Central memory CD8-positive, alpha-beta T cell (primary cell): ENCODE data around the gene EPB41.

ENCODE experiments used
- ATAC-seq: fragments of 150-1000 bp; cut with Tn5 transposase; replicated peaks from 2 replicates; pipeline ENCODE4 v1.10.0; 2022; ENCODE audit warnings: mild to moderate bottlenecking, moderate FRiP score, moderate number of reproducible peaks; ENCODE audit not compliant: poor library complexity, severe bottlenecking; ENCODE audit errors: extremely low read depth
- DNase-seq, 2 donors: peaks; one replicate each; pipeline ENCODE4 v3.0.0; 2021; ENCODE audit warnings: low spot score in 2 of 2
- H3K27ac Mint-ChIP-seq: one replicate; pipeline ENCODE4 v1.8.0; 2022; ENCODE audit warnings: low read depth, mild to moderate bottlenecking, moderate library complexity, mixed read lengths
- H3K27me3 Mint-ChIP-seq: one replicate; pipeline ENCODE4 v1.8.0; 2022; ENCODE audit warnings: mixed read lengths
- H3K36me3 Mint-ChIP-seq: one replicate; pipeline ENCODE4 v1.8.0; 2022; ENCODE audit warnings: mild to moderate bottlenecking, moderate library complexity, mixed read lengths; ENCODE audit not compliant: insufficient read depth
- H3K4me1 Mint-ChIP-seq: one replicate; pipeline ENCODE4 v1.8.0; 2022; ENCODE audit warnings: mixed read lengths
- H3K4me3 Mint-ChIP-seq: one replicate; pipeline ENCODE4 v1.8.0; 2022; ENCODE audit warnings: mild to moderate bottlenecking, moderate library complexity, mixed read lengths
- H3K9me3 Mint-ChIP-seq: one replicate; pipeline ENCODE4 v1.8.0; 2022; ENCODE audit warnings: mixed read lengths

The EPB41 gene

DNA sequence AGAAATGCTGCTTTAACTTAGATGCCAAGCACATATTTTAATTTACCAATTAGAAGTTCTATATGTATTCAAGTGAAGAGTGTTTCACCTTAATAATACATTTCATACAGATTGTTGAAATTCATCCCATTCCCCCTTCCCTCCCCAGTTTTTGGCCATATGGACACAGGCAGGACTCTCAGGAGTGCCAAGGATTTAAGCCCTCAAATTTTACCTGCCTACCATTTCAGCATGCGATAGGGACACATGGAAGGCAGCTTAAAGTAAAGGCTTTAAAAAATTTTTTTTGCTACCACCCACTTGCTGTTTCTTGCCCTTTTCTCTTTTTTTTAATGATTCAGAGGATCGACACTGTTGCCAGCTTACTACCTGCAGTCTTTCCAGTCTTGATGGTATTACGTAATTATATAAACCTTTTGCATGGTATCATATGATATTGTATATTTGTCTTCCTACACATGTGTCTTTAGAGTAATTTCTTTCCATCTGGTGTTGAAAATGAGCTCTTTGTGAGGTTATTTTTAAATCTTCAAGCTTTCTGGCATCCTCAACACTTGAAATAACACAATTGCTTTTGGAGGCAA lies 7.0 kb downstream of the EPB41 start:
- Mint-ChIP-seq H3K27me3 (no peaks in the 10 kb centered on the region), H3K36me3 (peaks cover 7% of the 10 kb centered on the region), H3K4me1 (peaks cover 70% of the 10 kb centered on the region), H3K4me3 (no peak overlapping the region), H3K27ac (no peak overlapping the region), H3K9me3 (no peaks in the 10 kb centered on the region)
- ATAC-seq: no peak
- DNase-seq: no peak

DNA sequence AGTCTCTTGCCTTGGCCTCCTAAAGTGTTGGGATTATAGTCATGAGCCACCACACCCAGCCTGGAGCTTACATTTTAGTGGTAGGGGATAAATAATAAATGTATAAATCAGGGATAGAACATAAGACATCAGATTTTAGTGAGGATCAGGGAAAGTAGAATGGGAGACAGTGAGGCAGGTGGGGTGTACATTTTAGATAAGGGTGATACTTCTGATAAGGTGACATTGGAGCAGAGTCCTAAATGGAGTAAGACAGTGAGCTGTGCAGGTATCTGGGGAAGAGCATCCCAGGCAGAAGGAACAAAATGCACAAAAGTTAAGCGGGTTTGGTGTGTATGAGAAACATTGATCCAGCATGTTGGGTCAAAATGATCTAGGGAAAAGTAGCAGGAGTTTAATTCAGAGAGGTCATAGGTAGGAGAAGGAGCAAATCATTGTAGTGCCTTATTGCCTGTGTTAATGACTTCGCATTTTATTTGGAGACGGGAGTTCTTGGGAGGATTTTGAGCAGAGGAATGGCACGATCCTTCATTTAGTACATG lies 11.1 kb downstream of the EPB41 start:
- Mint-ChIP-seq H3K36me3 (peaks cover 5% of the 10 kb centered on the region), H3K9me3 (no peaks in the 10 kb centered on the region), H3K4me3 (peak overlapping the region; percentile 34), H3K27me3 (no peaks in the 10 kb centered on the region), H3K27ac (peak overlapping the region; percentile 93), H3K4me1 (peaks cover 58% of the 10 kb centered on the region)
- no peak for DNase-seq
- no peak for ATAC-seq

- peak overlapping the region; percentile 46 for H3K4me3 Mint-ChIP-seq
- H3K9me3 Mint-ChIP-seq: no peaks in the 10 kb centered on the region
- peak overlapping the region; percentile 93 for H3K27ac Mint-ChIP-seq
- ATAC-seq: peak; percentile 92
- peak in 1 of 2 donors; percentile 60 for DNase-seq
- peaks cover 52% of the 10 kb centered on the region for H3K4me1 Mint-ChIP-seq
- H3K27me3 Mint-ChIP-seq: no peaks in the 10 kb centered on the region
- H3K36me3 Mint-ChIP-seq: peaks cover 5% of the 10 kb centered on the region
These were observed 12.4 kb downstream of the EPB41 start for GRCh38 chr1:28926629-28927265.

- H3K27ac Mint-ChIP-seq: peak overlapping the region; percentile 93
- H3K27me3 Mint-ChIP-seq: no peaks in the 10 kb centered on the region
- ATAC-seq (no peak), DNase-seq (no peak)
- no peaks in the 10 kb centered on the region for H3K9me3 Mint-ChIP-seq
- peak overlapping the region; percentile 46 for H3K4me3 Mint-ChIP-seq
- peaks cover 5% of the 10 kb centered on the region for H3K36me3 Mint-ChIP-seq
- peaks cover 52% of the 10 kb centered on the region for H3K4me1 Mint-ChIP-seq
These were observed 12.9 kb downstream of the EPB41 start for GRCh38 chr1:28927266-28927647.

- Mint-ChIP-seq H3K4me3 (peak overlapping the region; percentile 46), H3K27ac (peak overlapping the region; percentile 93), H3K27me3 (no peaks in the 10 kb centered on the region), H3K9me3 (no peaks in the 10 kb centered on the region), H3K36me3 (peaks cover 5% of the 10 kb centered on the region), H3K4me1 (peaks cover 52% of the 10 kb centered on the region)
- DNase-seq (no peak), ATAC-seq (peak; percentile 5)
These were observed 13.4 kb downstream of the EPB41 start for GRCh38 chr1:28927648-28928313.

- no peaks in the 10 kb centered on the region for H3K9me3 Mint-ChIP-seq
- peak overlapping the region; percentile 46 for H3K4me3 Mint-ChIP-seq
- DNase-seq (no peak), ATAC-seq (peak; percentile 58)
- H3K27me3 Mint-ChIP-seq: no peaks in the 10 kb centered on the region
- peaks cover 54% of the 10 kb centered on the region for H3K4me1 Mint-ChIP-seq
- peak overlapping the region; percentile 93 for H3K27ac Mint-ChIP-seq
- H3K36me3 Mint-ChIP-seq: peaks cover 2% of the 10 kb centered on the region
These were observed 14.1 kb downstream of the EPB41 start for GRCh38 chr1:28928314-28928941.

- peak overlapping the region; percentile 94 for H3K27ac Mint-ChIP-seq
- H3K9me3 Mint-ChIP-seq: no peaks in the 10 kb centered on the region
- peak overlapping the region; percentile 48 for H3K4me3 Mint-ChIP-seq
- no peaks in the 10 kb centered on the region for H3K27me3 Mint-ChIP-seq
- no peaks in the 10 kb centered on the region for H3K36me3 Mint-ChIP-seq
- H3K4me1 Mint-ChIP-seq: peaks cover 62% of the 10 kb centered on the region
- no peak for DNase-seq
- peak; percentile 72 for ATAC-seq
These were observed 18.9 kb downstream of the EPB41 start for GRCh38 chr1:28933277-28933676.

DNA sequence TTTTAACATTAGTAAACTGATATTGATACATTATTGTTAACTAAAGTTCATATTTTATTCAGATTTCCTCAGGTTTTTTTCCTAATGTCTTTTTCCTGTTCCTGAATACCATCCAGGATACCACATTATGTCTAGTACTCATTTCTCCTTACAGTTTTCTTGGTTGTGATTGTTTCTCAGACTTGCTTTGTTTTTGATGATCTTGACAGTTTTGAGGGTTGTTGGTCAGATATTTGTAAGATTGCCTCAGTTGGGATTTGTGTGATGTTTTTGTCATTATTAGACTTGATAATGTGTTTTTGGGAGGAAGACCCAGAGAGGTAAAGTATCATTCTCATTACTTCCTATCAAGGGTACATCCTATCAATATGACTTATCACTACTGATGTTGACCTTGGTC lies 19.5 kb downstream of the EPB41 start:
- ATAC-seq (no peak), DNase-seq (no peak)
- Mint-ChIP-seq H3K36me3 (no peaks in the 10 kb centered on the region), H3K9me3 (no peaks in the 10 kb centered on the region), H3K4me1 (peaks cover 58% of the 10 kb centered on the region), H3K27me3 (no peaks in the 10 kb centered on the region), H3K27ac (peak overlapping the region; percentile 94), H3K4me3 (peak overlapping the region; percentile 48)

DNA sequence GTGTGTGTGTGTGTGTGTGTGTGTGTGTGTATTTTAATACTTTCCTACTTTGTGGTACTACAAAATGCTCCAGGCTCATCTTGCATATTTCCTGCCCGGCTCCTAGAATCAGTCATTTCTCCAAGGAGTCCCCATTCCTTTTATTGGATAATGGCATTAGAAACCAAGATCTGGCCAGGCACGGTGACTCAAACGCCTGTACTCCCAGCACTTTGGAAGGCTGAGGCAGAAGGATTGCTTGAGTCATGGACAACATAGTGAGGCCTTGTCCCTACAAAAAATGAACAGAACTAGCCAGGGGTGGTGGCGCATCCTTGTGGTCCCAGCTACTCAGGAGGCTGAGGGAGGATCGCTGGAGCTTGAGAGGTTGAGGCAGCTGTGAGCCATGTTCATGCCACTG lies 20.3 kb downstream of the EPB41 start:
- no peak for ATAC-seq
- H3K27me3 Mint-ChIP-seq: no peaks in the 10 kb centered on the region
- no peaks in the 10 kb centered on the region for H3K9me3 Mint-ChIP-seq
- H3K4me1 Mint-ChIP-seq: peaks cover 62% of the 10 kb centered on the region
- H3K4me3 Mint-ChIP-seq: peak overlapping the region; percentile 48
- DNase-seq: no peak
- H3K36me3 Mint-ChIP-seq: no peaks in the 10 kb centered on the region
- H3K27ac Mint-ChIP-seq: peak overlapping the region; percentile 94

DNA sequence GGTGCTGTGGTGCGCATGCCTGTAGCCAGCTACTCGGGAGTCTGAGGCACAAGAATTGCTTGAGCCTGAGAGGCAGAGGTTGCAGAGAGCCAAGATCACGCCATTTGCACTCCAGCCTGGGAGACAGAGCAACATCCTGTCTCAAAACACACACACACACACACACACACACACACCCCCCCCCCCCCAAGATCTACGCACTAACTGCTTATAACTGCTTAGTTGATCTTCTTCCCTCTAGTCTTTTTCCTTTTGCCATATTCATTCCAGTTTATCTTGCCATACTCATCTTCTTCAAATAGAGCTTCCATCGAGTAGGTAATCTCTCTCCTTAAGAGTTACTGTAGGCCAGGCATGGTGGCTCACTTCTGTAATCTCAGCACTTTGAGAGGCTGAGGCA lies 20.9 kb downstream of the EPB41 start:
- no peak for ATAC-seq
- peaks cover 62% of the 10 kb centered on the region for H3K4me1 Mint-ChIP-seq
- peak overlapping the region; percentile 94 for H3K27ac Mint-ChIP-seq
- peak overlapping the region; percentile 48 for H3K4me3 Mint-ChIP-seq
- no peak for DNase-seq
- H3K27me3 Mint-ChIP-seq: no peaks in the 10 kb centered on the region
- H3K9me3 Mint-ChIP-seq: no peaks in the 10 kb centered on the region
- no peaks in the 10 kb centered on the region for H3K36me3 Mint-ChIP-seq

DNA sequence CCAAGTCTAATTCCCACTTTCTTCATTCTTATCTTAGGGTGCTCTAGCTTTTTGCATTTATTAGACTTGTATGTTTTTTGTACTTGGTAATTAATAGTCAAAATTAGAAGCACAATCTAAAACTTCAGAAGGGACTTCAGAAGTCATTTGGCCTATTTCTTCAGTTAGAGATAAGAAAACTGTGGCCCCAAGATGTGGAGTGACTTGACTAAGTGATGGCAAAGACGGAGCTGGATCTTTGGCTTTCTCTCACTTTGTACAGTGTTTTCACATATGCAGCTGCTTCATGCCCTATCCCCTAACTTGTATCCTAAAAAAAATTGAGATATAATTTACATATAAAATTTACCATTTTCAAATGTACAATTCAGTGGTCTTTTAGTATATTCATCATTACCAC lies 21.7 kb downstream of the EPB41 start:
- H3K27me3 Mint-ChIP-seq: no peaks in the 10 kb centered on the region
- no peaks in the 10 kb centered on the region for H3K9me3 Mint-ChIP-seq
- DNase-seq (no peak), ATAC-seq (no peak)
- peak overlapping the region; percentile 94 for H3K27ac Mint-ChIP-seq
- H3K4me1 Mint-ChIP-seq: peaks cover 68% of the 10 kb centered on the region
- H3K36me3 Mint-ChIP-seq: peaks cover 2% of the 10 kb centered on the region
- H3K4me3 Mint-ChIP-seq: peak overlapping the region; percentile 48

GRCh38 chr1:28936528-28936927 lies 22.2 kb downstream of the EPB41 start:
- H3K27ac Mint-ChIP-seq: no peak overlapping the region
- no peaks in the 10 kb centered on the region for H3K27me3 Mint-ChIP-seq
- peaks cover 3% of the 10 kb centered on the region for H3K36me3 Mint-ChIP-seq
- no peaks in the 10 kb centered on the region for H3K9me3 Mint-ChIP-seq
- no peak overlapping the region for H3K4me3 Mint-ChIP-seq
- ATAC-seq (no peak), DNase-seq (no peak)
- H3K4me1 Mint-ChIP-seq: peaks cover 72% of the 10 kb centered on the region
